Activated T-cell treated with anti-CD3 and anti-CD28 coated beads, Interleukin-2, amount 50 U/mL, for 24 hours (primary cell): Measurements from ENCODE around the gene RTN4.
"Not testable (repeated sequence)": the region's sequence is repeated elsewhere in the genome, so short reads cannot be mapped to it uniquely, and the experiment has no call there.

Source experiments
- DNase-seq: peaks from one replicate; pipeline ENCODE4 v3.0.0-alpha.2; 2020
- H3K27ac Mint-ChIP-seq: 2 replicates; pipeline ENCODE4 v1.8.0; 2020; ENCODE audit warnings: mild to moderate bottlenecking, mixed read lengths
- H3K27me3 Mint-ChIP-seq: 2 replicates; pipeline ENCODE4 v1.8.0; 2020; ENCODE audit warnings: mixed read lengths
- H3K36me3 Mint-ChIP-seq: 2 replicates; pipeline ENCODE4 v1.8.0; 2020; ENCODE audit warnings: low read depth, mixed read lengths
- H3K4me1 Mint-ChIP-seq: 2 replicates; pipeline ENCODE4 v1.8.0; 2020; ENCODE audit warnings: low read depth, mixed read lengths
- H3K4me3 Mint-ChIP-seq: 2 replicates; pipeline ENCODE4 v1.8.0; 2020; ENCODE audit warnings: mild to moderate bottlenecking, moderate library complexity, mixed read lengths
- H3K9me3 Mint-ChIP-seq: 2 replicates; pipeline ENCODE4 v1.8.0; 2020; ENCODE audit warnings: mixed read lengths

RTN4 gene

DNA sequence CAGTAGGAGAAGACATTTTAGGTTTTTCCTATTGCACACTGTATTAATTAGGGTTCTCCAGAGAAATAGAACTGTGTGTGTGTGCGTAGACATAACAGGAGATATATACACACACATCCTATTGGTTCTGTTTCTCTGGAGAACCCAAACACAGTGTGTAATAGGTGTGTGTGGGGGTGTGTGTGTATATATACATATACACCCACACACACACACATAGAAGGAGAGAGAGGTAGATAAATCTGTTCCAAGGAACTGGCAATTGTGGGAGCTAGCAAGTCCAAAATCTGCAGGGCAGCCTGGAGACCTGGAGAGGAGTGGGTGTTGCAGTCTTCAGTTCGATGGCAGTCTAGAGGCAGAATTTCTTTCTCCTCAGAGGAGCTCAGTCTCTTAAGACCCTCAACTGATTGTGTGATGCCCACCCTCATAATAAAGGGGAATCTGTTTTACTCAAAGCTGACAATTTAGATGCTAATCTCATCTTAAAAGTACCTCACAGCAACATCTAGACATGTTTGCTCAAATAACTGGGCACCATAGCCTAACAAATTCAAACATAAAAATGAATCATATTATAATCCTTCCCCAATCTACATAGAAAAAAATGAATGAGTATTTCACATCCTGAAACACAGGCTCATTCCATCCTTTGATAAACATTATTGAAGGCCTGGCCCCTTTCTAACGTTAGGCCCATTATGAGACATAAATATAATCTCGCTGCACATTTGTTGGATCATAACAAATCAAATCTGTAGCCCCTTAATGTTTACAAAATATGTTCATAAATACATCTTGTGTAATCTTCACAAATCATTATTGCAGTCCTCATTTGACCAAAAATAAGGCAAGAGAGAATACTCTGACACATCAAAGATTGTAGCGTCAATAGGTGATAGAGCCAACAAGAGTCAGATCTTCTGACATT, 35.1 kb upstream of the RTN4 start:
- Mint-ChIP-seq H3K4me3 (no peak overlapping the region), H3K27me3 (no peaks in the 10 kb centered on the region), H3K4me1 (no peaks in the 10 kb centered on the region), H3K27ac (no peak overlapping the region), H3K9me3 (peaks cover 1% of the 10 kb centered on the region), H3K36me3 (no peaks in the 10 kb centered on the region)
- DNase-seq, result no peak

DNA sequence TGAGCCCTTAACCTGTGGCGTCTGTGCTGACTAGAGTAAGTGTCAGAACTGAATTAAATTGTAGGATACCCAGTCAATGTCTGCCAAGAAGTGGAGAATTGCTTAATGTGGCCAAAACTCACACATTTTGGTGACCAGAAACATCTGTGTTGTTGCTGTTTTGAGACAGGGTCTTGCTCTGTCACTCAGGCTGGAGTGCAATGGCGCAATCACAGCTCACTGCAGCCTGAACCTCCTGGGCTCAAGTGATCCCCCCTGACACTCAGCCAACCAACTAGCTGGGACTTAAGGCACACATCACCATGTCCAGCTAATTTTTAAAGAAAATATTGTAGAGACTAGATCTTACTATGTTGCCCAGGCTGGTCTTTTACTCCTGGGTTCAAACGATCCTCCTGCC, 34.4 kb upstream of the RTN4 start:
- Mint-ChIP-seq H3K4me1 (no peaks in the 10 kb centered on the region), H3K27ac (no peak overlapping the region), H3K9me3 (peaks cover 7% of the 10 kb centered on the region), H3K36me3 (no peaks in the 10 kb centered on the region), H3K27me3 (no peaks in the 10 kb centered on the region), H3K4me3 (no peak overlapping the region)
- no peak for DNase-seq

DNA sequence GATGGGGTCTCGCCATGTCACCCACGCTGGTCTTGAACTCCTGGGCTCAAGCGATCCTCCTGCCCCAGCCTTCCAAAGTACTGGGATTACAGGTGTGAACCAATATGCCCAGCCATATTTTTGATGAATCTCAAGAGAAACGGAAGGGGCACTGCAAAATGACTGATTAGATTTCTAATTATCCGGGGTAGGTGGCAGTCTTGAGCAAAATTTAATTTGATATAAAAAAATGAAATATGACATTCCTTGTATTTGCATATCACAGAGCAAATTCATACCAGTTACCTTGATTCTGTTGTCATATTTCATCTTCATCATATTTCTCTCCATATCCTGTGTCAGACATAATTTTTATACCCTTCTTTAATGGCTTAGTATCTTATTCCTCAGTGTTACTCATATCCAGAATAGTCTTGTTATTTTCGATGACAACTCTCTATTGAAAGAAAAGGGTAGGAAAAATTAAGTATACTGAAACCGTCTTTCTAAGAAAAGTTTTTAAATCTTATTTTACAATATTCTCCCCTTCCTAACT, 30.0 kb upstream of the RTN4 start:
- DNase-seq, result no peak
- Mint-ChIP-seq H3K27me3 (no peaks in the 10 kb centered on the region), H3K27ac (no peak overlapping the region), H3K4me3 (no peak overlapping the region), H3K9me3 (peaks cover 11% of the 10 kb centered on the region), H3K36me3 (no peaks in the 10 kb centered on the region), H3K4me1 (no peaks in the 10 kb centered on the region)

DNA sequence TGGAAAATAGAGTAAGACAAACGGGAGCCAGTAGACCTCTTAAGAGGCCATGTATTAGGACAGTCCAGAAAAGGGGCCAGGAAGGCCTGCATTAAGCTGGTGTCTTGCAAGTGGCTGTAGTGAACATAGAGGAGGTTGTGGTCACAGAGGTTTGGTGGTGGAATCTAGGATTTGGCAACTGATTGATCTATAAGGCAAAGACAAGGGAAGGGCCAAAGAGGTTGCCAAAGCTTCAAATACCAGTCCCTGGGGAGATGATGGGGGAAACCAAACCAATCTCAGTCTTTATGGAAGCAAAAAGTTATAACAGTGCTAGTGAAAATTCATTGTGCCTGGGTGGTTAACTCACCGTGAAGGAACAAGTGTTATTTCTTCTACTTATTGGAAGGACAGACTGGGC, 28.7 kb upstream of the RTN4 start:
- no peak overlapping the region for H3K27ac Mint-ChIP-seq
- peaks cover 11% of the 10 kb centered on the region for H3K9me3 Mint-ChIP-seq

DNA sequence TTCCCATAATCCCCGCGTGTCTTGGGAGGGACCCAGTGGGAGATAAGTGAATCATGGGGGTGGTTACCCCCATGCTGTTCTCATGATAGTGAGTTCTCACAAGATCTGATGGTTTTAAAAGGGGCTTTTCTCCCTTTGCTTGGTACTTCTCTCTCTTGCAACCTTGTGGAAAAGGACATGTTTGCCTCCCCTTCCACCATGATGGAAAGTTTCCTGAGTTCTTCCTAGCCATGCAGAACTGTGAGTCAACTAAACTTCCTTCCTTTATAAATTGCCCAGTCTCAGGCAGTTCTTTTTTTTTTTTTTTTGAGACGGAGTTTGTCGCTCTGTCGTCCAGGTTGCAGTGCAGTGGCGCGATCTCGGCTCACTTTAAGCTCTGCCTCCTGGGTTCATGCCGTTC, 26.5 kb upstream of the RTN4 start:
- Mint-ChIP-seq H3K36me3 (no peaks in the 10 kb centered on the region), H3K9me3 (peaks cover 11% of the 10 kb centered on the region), H3K4me3 (no peak overlapping the region), H3K27ac (no peak overlapping the region), H3K4me1 (no peaks in the 10 kb centered on the region), H3K27me3 (no peaks in the 10 kb centered on the region)
- DNase-seq, result no peak

More for the DNA sequence above, 28.7 kb upstream of the RTN4 start:
- no peaks in the 10 kb centered on the region for H3K27me3 Mint-ChIP-seq
- no peak for DNase-seq
- no peaks in the 10 kb centered on the region for H3K36me3 Mint-ChIP-seq
- H3K4me1 Mint-ChIP-seq, result no peaks in the 10 kb centered on the region
- no peak overlapping the region for H3K4me3 Mint-ChIP-seq

DNA sequence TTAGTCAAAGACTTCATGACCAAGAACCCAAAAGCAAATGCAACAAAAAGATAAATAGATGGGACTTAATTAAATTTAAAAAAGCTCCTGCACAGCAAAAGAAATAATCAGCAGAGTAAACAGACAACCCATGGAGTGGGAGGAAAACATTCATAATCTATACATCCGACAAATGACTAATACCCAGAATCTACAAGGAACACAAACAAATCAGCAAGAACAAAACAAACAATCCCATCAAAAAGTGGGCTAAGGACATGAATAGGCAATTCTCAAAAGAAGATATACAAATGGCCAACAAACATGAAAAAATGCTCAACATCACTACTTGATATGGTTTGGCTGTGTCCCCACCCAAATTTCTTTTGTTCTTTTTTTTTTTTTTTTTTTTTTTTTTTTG, 25.8 kb upstream of the RTN4 start:
- not testable (repeated sequence) for H3K4me1 Mint-ChIP-seq, H3K27ac Mint-ChIP-seq, H3K36me3 Mint-ChIP-seq, DNase-seq, H3K4me3 Mint-ChIP-seq, H3K27me3 Mint-ChIP-seq
- H3K9me3 Mint-ChIP-seq, result peaks cover 11% of the 10 kb centered on the region

DNA sequence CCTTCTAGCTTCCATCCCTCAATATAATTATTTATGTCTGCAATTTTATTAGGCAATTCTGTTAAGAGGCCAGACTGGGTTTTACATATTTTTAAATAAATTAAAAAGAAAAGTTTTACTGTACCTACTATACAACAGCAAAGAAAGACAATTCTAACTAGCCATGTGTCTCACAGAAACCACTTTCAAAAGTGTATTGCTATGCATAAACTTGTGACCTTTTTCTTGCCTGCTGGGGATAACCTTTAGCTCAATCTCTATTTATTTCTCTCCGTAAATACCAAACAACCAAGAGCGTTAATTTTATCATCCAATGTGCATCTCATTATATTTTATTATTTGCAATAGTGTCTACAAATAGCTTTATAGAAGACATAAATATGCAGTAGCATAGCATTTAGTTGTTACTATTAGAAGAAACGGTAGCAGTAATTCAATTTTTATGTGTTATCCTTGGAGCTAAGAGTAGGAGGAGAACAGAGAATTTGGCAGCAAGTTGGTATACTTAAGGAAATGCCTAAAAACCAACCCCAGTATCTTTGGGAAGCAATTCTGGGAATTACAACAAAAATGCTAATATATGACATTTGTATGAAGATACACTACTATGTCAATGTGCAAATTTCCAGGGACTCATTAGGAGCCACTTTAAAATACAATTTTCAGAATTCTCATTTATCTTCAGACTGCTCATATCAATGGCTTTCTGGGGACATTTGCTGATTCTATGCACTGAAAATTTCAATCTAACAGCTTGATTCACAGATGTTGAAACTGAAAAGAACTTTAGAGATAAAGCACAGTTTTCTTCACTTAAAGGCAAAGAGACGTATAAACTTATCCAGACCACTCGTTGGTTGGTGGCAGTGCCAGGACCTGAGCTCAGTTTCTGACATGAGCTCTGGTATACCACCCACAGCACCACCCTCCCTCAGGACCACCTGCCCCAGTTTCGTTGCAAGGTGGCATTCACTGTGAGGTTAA, 23.0 kb upstream of the RTN4 start:
- no peaks in the 10 kb centered on the region for H3K36me3 Mint-ChIP-seq
- no peak for DNase-seq
- no peaks in the 10 kb centered on the region for H3K27me3 Mint-ChIP-seq
- no peaks in the 10 kb centered on the region for H3K4me1 Mint-ChIP-seq
- no peak overlapping the region for H3K4me3 Mint-ChIP-seq
- H3K9me3 Mint-ChIP-seq, result no peaks in the 10 kb centered on the region
- no peak overlapping the region for H3K27ac Mint-ChIP-seq

GRCh38 chr2:55063713-55064323, 13.6 kb upstream of the RTN4 start:
- no peak overlapping the region for H3K27ac Mint-ChIP-seq
- H3K9me3 Mint-ChIP-seq, result no peaks in the 10 kb centered on the region
- no peak overlapping the region for H3K4me3 Mint-ChIP-seq
- no peak for DNase-seq
- H3K27me3 Mint-ChIP-seq, result no peaks in the 10 kb centered on the region
- H3K36me3 Mint-ChIP-seq, result no peaks in the 10 kb centered on the region
- H3K4me1 Mint-ChIP-seq, result peaks cover 3% of the 10 kb centered on the region

GRCh38 chr2:55063226-55063625, 13.0 kb upstream of the RTN4 start:
- peaks cover 6% of the 10 kb centered on the region for H3K4me1 Mint-ChIP-seq
- no peak overlapping the region for H3K4me3 Mint-ChIP-seq
- H3K36me3 Mint-ChIP-seq, result no peaks in the 10 kb centered on the region
- peak overlapping the region; percentile 15 for H3K27ac Mint-ChIP-seq
- no peaks in the 10 kb centered on the region for H3K27me3 Mint-ChIP-seq
- DNase-seq, result no peak
- no peaks in the 10 kb centered on the region for H3K9me3 Mint-ChIP-seq

DNA sequence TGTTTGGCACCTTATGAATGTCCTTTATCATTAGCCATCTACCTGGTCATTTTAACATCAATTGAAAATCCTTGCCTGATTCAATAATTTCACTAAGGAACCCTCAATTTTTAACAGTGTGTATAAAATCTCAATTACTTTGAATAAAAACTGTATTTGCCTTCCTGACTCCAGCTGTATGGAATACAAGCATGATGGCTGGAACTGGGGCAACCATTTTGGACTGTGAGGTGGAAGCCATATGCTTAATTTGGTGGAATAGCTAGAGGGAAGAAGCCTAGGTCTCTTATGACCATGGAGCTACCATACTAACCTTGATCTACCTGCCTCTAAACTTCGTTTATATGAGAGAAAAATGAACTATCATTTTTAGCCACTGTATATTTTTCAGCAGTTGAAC, 12.5 kb upstream of the RTN4 start:
- H3K4me3 Mint-ChIP-seq, result no peak overlapping the region
- peaks cover 7% of the 10 kb centered on the region for H3K4me1 Mint-ChIP-seq
- DNase-seq, result no peak
- no peak overlapping the region for H3K27ac Mint-ChIP-seq
- no peaks in the 10 kb centered on the region for H3K27me3 Mint-ChIP-seq
- no peaks in the 10 kb centered on the region for H3K9me3 Mint-ChIP-seq
- no peaks in the 10 kb centered on the region for H3K36me3 Mint-ChIP-seq

GRCh38 chr2:55061523-55062344, 11.5 kb upstream of the RTN4 start:
- no peak for DNase-seq
- Mint-ChIP-seq H3K9me3 (no peaks in the 10 kb centered on the region), H3K36me3 (no peaks in the 10 kb centered on the region), H3K27ac (no peak overlapping the region), H3K4me1 (peaks cover 7% of the 10 kb centered on the region), H3K4me3 (no peak overlapping the region), H3K27me3 (no peaks in the 10 kb centered on the region)

- Mint-ChIP-seq H3K9me3 (no peaks in the 10 kb centered on the region), H3K36me3 (no peaks in the 10 kb centered on the region), H3K4me3 (no peak overlapping the region), H3K4me1 (peaks cover 11% of the 10 kb centered on the region), H3K27ac (no peak overlapping the region), H3K27me3 (no peaks in the 10 kb centered on the region)
- no peak for DNase-seq
These were observed 9.5 kb upstream of the RTN4 start for GRCh38 chr2:55059793-55060192.

- no peak overlapping the region for H3K27ac Mint-ChIP-seq
- H3K27me3 Mint-ChIP-seq, result no peaks in the 10 kb centered on the region
- H3K4me1 Mint-ChIP-seq, result peaks cover 25% of the 10 kb centered on the region
- no peak overlapping the region for H3K4me3 Mint-ChIP-seq
- DNase-seq, result no peak
- H3K36me3 Mint-ChIP-seq, result no peaks in the 10 kb centered on the region
- H3K9me3 Mint-ChIP-seq, result no peaks in the 10 kb centered on the region
These were observed 7.2 kb upstream of the RTN4 start for GRCh38 chr2:55057474-55057873.
